ENCODE data around the gene SIPA1L2.

The SIPA1L2 gene, protein sequence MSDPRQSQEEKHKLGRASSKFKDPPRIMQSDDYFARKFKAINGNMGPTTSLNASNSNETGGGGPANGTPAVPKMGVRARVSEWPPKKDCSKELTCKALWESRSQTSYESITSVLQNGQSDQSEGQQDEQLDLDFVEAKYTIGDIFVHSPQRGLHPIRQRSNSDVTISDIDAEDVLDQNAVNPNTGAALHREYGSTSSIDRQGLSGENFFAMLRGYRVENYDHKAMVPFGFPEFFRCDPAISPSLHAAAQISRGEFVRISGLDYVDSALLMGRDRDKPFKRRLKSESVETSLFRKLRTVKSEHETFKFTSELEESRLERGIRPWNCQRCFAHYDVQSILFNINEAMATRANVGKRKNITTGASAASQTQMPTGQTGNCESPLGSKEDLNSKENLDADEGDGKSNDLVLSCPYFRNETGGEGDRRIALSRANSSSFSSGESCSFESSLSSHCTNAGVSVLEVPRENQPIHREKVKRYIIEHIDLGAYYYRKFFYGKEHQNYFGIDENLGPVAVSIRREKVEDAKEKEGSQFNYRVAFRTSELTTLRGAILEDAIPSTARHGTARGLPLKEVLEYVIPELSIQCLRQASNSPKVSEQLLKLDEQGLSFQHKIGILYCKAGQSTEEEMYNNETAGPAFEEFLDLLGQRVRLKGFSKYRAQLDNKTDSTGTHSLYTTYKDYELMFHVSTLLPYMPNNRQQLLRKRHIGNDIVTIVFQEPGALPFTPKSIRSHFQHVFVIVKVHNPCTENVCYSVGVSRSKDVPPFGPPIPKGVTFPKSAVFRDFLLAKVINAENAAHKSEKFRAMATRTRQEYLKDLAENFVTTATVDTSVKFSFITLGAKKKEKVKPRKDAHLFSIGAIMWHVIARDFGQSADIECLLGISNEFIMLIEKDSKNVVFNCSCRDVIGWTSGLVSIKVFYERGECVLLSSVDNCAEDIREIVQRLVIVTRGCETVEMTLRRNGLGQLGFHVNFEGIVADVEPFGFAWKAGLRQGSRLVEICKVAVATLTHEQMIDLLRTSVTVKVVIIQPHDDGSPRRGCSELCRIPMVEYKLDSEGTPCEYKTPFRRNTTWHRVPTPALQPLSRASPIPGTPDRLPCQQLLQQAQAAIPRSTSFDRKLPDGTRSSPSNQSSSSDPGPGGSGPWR (N-terminal part only)

DNA sequence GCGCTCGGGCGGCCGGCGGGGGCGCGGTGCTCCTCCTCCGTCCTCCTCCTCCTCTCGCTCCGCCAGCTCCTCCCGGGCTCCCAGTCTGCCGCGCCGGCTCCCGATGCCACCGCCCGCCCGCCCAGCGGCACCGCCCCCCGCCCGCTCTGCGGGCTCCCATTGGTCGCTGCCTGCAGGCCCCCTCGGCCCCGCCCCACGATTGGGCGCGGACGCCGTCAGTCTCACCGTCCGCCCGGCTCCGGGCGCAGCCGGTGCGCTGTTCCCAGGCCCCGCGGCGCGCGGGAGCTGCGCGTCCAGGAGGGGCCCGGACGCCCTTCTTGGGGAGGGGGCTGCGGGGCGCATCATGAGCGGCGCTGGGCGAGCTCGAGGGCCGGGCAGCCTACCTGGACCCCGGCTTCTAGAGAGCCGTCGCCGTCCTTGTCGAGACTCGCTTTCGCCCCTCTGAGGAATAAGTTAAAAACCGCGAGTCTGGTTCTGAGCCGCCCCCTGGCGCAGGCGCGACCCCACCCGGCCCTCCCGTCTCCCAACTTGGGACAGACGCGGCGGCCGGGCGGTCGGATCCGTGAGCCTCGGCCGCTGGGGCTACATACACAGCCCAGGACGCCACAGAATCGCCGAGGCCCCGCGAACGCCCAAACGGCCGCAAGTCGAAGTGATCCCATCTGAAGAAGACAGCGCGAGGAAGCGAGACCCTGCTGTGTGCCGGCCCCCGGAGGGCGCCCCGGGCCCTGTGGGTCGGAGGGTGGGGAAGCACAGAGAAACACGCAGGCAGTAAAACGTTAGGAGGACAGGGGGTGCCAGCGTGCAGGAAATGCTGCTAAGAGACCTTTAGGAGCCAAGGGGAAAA is at the start of gene SIPA1L2:
Gene SIPA1L2 (minus strand): TSS at position 87 of the 847 bp plus-strand sequence. CDS start 114,794 bp downstream, outside the sequence.
- DNase-seq (ENCODE audit: extremely low read depth in 1 of 2, low read depth in 1 of 2) = peak; percentile 75 to 78

DNA sequence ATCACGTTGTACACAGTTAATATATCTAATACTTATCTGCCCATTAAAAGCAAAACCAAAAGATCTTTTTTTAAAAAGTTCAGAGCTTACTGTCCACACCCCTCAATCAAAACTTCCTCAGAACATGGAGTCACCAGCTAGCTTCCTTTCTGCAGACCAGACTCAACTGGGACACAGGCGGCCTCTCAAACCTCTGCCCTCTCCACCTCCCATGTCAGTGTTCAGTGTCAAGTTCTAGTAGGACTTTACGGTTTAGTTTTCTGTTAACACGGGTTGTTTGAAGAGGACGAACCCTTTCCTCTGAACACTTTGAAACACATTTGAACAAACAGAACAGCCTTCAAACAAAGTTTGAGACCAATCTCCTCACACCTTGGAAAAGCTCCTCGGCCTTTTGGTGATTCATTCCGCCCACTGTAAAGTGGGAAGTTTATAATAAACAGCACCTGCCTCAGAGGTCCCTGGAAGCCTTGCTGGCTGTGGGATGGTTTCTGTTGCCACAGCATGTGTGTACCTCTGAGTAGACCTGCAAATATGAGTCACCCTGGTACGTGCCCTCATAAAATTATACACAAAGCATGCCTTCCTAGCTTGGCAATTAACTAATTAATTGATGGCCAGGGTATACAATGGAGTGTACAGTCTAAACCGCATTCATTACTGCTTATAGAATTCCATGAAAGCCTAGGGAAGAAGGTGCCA is 48.4 kb upstream of the SIPA1L2 start:
- no peak for DNase-seq (ENCODE audit: extremely low read depth in 1 of 2, low read depth in 1 of 2)

DNA sequence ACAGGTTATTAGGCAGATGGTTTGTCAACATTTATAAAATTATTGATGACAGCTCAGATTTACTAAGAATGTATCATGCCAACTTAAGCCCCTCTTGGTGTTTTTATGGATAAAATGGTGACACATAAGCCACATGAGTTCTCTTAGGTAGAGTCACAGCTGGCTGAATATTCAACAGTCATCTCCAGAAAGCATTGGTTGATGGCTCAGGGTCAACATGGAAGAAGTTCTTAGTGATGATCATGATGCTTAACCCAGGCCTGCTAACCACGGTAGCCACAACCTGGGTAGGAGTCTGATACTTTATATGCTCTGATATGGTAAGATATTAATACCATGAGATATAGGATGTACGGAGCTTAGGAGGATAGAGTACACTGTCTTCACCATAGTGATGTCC is 46.4 kb upstream of the SIPA1L2 start:
- DNase-seq (ENCODE audit: extremely low read depth in 1 of 2, low read depth in 1 of 2) = no peak

DNA sequence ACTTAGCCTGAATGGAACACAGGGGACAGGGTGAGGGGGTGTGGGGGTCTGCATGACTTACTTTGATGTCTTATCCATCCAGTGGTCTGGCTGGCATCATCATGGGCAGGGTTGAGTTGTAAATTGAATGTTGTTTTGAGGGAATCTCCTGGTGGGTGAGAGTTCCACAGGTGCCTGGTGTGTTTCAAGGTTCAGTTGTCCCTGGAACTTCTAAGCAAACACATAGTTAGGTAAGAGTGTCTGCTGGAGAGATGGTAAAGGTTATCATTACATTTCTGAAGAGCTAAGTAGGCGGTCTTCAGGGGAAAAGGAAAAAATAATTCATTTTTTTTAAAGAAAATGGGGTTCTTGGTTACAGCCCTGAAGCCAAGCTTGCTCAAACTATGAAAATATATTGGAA is 46.0 kb upstream of the SIPA1L2 start:
- DNase-seq (ENCODE audit: extremely low read depth in 1 of 2, low read depth in 1 of 2) = no peak

DNA sequence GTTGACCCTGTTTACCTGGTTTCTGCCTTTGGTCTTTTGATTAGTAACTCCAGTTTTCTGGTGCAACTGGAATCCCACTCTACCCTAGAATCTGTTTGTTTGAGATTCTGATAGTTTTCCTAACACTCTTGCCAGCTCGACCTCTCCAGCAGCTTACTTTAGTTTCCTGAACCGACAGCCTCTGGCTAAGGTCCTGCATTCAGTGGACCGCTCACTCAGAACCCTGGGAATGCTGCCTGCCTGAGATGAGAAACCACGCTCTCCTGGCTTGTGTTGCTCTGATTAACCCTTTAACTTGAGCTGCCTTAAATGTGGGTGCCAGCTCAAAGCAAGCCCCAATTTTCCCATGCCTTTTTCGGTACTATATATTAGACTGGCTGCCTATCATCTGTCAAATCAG is 45.3 kb upstream of the SIPA1L2 start:
- no peak for DNase-seq (ENCODE audit: extremely low read depth in 1 of 2, low read depth in 1 of 2)

DNA sequence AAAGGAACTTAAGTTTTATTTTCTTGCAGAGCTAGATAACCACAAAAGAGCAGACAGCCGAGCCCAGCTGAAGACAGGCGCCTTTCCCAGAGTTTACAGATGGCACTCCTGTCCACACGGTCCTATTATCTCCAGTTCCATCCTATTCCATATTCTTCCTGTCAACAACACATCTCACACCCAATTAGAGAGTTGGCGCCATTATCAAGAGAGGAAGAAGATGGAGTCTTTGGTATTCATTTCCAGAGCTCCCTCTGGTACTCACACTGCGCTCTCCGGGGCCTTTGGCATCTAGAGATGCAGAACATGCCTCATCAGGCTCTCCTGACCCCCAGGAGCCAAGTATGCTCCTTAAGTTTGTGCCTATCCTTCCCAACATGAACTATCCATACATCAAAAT is 43.3 kb upstream of the SIPA1L2 start:
- no peak for DNase-seq (ENCODE audit: extremely low read depth in 1 of 2, low read depth in 1 of 2)

DNA sequence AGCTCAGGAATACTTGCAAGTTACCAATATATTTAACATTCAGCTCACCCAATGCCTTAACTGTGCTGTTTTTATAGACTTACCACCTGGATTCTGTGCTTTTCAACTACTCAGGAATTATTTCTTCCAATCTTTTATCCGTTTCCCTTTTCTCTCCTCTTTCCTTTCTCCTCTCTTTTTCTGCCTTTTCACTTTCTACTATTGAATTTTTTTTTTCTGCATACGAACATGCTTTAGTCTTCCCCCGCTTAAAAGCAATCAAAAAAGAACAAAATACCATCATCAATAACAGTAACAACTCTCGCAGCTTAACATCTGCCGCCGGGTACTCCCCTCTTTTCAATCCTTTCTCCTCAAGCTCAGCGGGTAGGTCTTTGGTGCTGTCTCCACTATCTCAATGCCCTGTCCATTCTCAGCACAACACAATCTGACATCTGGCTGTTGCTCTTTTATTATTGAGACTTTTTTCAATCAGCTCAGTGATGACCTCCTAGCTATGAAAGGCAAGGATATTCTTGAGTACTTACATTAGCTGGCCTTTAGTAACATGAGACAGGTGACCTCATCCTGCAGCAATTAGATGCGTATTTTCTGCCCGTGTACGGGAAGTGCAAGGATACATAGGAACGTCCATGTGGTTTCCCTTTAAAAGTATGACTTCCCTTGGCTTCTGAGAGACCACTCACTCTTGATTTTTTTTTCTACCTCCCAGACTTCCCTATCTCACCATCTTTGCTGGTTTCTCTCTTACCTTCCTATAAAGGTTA is 40.2 kb upstream of the SIPA1L2 start:
- DNase-seq (ENCODE audit: extremely low read depth in 1 of 2, low read depth in 1 of 2) = no peak

DNA sequence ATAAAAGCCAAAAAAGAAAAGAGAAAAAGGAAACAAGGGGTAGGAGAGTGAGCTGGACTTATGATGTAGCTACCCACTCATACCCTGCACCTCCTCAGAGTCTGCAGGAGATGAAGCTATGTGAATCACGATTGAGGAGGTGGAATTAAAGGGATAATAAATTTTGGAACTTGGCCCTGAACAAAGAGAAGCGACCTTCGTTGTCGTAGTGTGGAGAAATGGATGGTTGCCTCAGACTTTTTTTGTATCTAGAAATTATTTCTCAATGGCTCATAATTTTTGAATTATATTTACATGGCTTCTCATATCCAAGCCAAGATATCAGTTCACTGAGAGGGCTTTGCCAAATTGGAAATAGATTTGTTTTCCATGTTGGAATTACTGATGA is 37.8 kb upstream of the SIPA1L2 start:
- no peak for DNase-seq (ENCODE audit: extremely low read depth in 1 of 2, low read depth in 1 of 2)

DNA sequence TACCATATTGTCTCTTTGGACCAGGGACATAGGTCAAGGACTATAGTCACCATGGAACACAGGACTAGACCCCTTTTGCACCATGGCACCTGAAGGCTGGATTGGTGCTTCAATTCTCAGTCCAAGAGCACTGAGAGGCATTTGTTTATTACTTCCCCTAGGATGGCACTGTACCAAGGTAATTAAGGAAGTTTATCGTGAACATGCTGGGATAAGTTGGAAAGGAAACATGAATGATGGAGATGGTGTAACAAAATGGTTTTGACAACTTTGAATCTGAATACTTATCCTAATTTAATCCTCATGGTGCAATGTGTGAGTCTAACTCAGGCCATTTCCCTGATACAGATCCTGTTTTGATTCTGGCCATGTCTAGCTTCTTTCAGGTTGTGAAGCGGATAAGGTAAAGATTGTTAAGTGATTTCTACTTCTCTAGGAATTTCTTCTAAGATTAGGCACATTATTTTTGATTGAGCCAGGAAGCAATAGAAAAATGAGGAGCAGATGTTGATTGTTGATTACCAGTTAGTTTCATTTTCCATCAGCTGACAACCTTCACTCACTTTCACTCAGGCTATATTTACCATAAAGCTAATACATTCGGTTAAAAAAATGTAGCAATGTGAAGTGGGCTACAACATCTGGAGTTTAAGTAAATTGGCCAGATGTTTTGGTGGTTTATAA is 37.3 kb upstream of the SIPA1L2 start:
- DNase-seq (ENCODE audit: extremely low read depth in 1 of 2, low read depth in 1 of 2) = no peak

DNA sequence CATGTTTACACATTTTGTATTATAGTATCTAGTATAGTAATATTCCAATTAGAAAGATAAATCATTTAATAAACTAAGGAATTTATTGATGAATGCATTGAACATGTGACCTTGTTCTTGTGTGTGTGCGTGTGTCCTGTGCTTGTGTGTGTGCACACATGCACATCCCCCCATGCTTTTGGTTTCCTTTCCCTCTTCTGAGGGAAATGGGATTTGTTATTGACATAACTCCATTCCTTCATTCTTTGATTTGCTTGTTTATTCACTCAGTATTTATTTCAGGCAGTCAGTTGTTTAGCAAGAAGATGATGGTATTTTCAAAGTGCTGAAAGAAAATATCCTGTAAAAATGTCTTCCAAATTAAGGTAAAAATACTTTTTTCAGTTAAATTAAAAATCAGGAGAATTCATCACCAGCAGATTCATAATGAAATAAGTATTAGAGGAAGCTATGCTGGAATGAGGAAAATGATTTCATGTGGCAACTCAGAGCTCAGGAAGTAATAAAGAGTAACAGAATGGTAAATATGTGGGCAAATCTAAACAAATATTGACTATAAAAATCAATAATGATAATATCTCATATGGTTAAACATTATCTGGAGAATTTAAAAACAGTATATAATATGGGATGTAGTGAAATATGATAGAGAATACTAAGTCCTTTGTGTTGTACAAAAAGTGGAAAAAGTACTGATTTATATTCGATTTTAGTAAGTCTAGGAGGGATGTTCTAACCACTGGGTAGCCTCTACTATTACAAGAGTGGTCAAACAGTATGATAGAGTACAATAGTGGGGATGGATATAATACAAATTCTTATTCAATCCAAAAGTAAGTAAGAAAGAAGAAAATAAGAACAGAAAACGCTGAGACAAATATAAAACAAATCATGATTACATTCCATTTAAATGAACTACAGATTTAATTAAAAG is 35.2 kb upstream of the SIPA1L2 start:
- no peak for DNase-seq (ENCODE audit: extremely low read depth in 1 of 2, low read depth in 1 of 2)

DNA sequence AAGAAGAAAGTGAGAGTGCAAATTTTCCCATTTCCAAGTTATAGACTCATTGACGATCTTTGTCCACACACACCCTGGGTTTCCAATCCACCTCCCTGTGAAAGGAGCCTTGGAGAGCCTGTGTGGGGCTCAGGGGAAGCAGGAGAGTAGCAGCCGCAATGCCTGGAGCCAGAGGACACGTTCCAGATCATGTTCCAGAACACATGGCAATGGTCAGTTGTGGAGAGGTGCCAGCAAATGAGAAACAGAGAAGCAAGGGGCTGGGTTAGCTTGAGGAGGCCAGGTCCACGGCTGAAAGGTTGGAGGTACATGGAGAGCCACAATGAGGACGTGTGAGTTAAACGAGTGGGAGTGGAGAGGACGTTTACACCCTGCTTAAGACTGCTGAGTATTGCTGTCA is 33.0 kb upstream of the SIPA1L2 start:
- no peak for DNase-seq (ENCODE audit: extremely low read depth in 1 of 2, low read depth in 1 of 2)

DNA sequence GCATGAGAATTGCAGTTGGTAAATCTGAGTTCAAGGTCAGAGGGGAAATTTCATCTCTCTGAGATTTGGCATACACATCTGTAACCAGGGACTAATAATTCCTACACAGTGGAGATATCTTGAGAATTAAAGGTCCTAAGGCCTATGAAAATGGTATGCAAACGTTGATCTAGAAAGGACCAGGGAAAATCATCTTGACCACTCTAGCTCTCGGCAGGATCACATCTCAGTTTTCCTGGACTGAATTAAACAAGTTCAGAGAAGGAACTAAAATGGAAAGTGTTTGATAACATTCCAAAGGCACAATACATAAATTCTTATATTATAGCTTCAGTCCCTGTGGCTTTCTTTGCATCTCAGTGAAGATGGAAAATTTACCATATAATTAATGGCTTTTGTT is 28.5 kb upstream of the SIPA1L2 start:
- no peak for DNase-seq (ENCODE audit: extremely low read depth in 1 of 2, low read depth in 1 of 2)

DNA sequence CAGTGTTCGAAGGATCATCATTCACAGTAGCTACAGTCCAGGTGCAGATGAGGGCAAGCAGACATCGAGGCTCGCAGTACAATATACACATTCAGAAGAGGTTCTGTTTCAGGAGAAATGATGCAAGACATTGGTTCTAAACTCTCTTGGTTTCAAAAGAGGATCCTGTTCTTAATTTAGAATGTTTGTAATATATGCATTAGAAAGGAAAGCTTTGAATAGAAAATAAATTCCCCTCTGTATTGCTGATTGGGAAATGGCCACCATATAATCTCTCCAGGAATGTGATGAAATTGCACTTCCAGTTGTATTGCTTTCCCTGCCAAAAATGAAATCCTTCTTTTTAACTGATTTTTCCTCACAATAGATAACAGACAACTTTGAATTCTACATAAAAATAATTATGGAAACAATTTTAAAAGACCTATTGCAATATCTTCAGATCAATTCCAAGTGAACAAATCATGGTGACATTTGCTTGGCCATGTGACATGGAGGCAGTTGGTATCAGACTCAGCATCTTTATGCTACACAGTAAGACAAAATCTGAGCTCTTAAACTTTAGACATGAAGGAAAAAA is 27.6 kb upstream of the SIPA1L2 start:
- no peak for DNase-seq (ENCODE audit: extremely low read depth in 1 of 2, low read depth in 1 of 2)

DNA sequence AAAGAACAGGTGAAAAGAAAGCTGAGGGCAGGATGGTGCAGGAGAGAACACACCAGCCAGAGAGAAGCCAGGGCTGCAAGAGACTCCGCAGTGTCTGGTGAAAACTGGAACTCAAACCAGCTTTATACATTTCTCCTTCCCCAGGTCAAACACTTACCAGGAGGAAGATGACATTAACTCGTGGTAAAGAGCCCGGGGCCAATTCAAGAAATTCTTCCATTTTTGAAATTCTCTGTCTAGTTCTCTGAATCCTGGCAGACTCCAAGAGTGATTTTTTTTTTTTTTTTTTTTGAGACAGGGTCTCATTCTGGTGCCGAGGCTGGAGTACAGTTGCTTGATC is 25.8 kb upstream of the SIPA1L2 start:
- DNase-seq (ENCODE audit: extremely low read depth in 1 of 2, low read depth in 1 of 2) = no peak

DNA sequence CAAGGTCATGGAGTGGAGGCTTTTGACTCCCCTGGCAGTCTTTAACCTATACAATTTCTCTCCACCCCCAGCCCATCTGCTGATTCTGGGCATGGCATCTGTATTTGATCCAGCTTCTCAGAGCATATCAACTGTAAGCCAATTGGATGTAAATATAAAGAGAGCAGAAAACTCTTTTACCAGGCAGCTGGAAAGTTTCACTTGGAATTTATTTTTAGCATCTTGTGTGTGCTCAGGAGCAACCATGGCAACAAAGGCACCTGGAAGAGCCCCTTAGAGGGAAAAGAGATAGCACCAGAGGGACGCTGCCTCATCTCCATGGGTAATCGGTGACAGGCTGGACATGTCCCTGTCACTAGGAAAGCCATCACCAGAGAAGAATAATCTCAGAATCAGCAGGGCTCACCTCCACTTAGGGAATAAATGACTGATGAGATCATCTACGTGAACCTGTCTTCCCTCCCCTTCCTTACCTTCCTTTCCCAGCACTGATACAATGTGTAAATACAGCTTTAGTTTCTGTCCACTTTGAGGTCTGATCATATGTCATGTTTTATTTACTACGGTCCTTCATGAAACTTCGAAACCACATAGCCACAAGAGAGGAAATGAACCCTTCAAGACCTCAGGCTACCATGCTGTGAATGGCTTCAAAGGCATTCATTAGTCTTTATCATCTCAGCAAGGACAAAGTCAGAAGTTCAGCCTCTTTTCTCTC is 25.3 kb upstream of the SIPA1L2 start:
- no peak for DNase-seq (ENCODE audit: extremely low read depth in 1 of 2, low read depth in 1 of 2)

DNA sequence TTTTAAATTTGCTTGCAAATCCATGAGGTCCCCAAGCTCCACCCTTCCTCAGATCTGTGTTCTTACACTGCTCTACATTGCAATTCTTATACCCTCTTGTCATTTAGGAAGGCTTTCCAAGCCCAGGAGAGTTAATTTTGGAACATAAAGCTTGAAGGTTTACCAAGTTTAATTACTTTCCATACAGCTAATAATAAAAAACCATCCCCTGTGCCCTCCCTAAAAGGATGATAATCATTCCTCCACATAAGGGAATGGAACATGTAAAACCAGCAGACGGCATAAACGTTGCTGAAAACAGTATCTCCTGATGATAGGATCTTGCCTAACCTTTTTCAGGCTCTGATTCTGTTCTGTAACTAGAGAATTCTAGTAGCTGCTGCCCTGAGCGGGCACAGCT is 23.9 kb upstream of the SIPA1L2 start:
- DNase-seq (ENCODE audit: extremely low read depth in 1 of 2, low read depth in 1 of 2) = no peak

DNA sequence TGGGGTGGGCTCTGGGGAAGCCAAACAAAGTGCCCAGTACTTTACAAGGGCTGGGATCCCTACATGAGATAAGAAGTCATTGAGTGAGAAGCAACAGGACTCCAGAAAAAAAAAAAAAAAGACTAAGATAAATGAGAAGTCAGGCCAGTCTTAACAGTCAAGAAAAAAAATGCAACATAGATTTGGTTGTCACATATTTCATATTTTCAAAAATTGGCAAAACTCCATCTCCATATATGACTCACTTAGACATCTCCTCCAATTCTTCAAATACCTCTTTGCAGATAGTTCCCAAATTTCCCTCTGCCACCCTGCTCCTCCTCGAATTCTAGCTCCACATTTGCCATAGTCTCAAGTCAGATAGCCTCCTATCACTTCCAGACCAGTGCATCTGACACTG is 20.9 kb upstream of the SIPA1L2 start:
- DNase-seq (ENCODE audit: extremely low read depth in 1 of 2, low read depth in 1 of 2) = no peak
